Body of pancreas (tissue), 4 donors: ENCODE results near the gene STIM1. TPM values are rescaled to one million over a fixed set of nuclear protein-coding genes. Genes with fewer than 3 reads are reported as not detected.

Source experiments
- ATAC-seq: fragments of 150-250 bp; one replicate; pipeline ENCODE4 v1.9.1; 2016
- DNase-seq, 4 donors: peaks; one replicate each; pipeline ENCODE4 v3.0.0-alpha.2; 2019
- H3K27ac ChIP-seq, 4 donors: fragments of 200-600 bp; sonication (generic); 1 replicate in 3 of 4; 2 replicates in 1 of 4; pipeline versions ENCODE4 v1.5.1 to v1.6.1; 2016 to 2019; ENCODE audit warnings: mild to moderate bottlenecking in 1 of 4, mixed read lengths in 1 of 4, moderate library complexity in 1 of 4
- H3K27me3 ChIP-seq, 2 donors: fragments of 200-600 bp; sonication (generic); one replicate each; pipeline ENCODE4 v1.6.0; 2016; ENCODE audit warnings: mild to moderate bottlenecking in 1 of 2
- H3K36me3 ChIP-seq, 2 donors: fragments of 200-600 bp; sonication (generic); replicated peaks in 1 of 2; 2 replicates each; pipeline ENCODE4 v1.5.1; 2016; ENCODE audit warnings: low read depth in 2 of 2; ENCODE audit not compliant: insufficient read depth in 1 of 2
- H3K4me1 ChIP-seq: fragments of 200-600 bp; sonication (generic); one replicate; pipeline ENCODE4 v1.6.0; 2016
- H3K4me3 ChIP-seq, 2 donors: fragments of 200-600 bp; sonication (generic); 1 replicate in 1 of 2; 2 replicates in 1 of 2; pipeline ENCODE4 v1.5.1; 2016 to 2019
- H3K9me3 ChIP-seq, 3 donors: fragments of 200-600 bp; sonication (generic); 1 replicate in 2 of 3; 2 replicates in 1 of 3; pipeline ENCODE4 v1.5.1; 2016
- POLR2A ChIP-seq, 3 donors: fragments of 450-650 bp; IDR thresholded peaks; one replicate each; pipeline ENCODE4 v1.6.1; 2016; ENCODE audit warnings: antibody characterized with exemption in 3 of 3, mild to moderate bottlenecking in 2 of 3
- WGBS, 2 donors: methylation state at CpG; one replicate each; pipeline ENCODE4 v1.1.5; 2017; 5-methylcytosine and 5-hydroxymethylcytosine counted together
- intact Hi-C: fragments of 100-400 bp; cut with DNase I; formaldehyde crosslinking; loops from one replicate; pipeline ENCODE4 v1.15.1; 2023
- total RNA-seq, 2 donors: library from RNA; depleted of rRNA; stranded (reverse); fragments of >200 nt; gene quantifications; one replicate each; pipeline ENCODE4 v1.1.0, GENCODE V29; 2016
- TF ChIP-seq, protein P1 (sequence below), 7 experiments: fragments of 450-650 bp in 4 of 7; fragments of 200-600 bp in 3 of 7; sonication (generic) in 3 of 7; IDR thresholded peaks; one replicate each; pipeline ENCODE4 v1.5.1; 2016 to 2019; ENCODE audit warnings: antibody characterized with exemption in 7 of 7

Gene STIM1
- total RNA-seq, 2 donors from 2014 or later: 20.4 to 24.6 TPM

DNA sequence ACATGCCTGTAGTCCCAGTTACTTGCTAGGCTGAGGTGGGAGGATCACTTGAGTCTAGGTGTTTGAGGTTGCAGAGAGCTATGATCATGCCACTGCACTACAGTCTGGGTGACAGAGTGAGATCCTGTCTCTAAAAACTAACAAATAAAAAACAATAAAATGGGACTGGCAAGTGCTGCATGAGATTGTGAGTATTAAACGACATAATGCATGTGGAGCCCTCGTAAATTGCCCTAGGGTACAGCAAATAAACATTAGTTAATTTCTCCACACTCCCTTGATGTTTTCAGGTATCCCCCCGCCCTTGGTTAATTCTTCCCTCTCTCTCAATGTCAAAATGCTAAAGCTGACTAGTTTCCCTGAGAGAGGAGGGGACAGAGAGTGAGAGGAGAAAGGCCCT lies 9.8 kb upstream of the STIM1 start:
- Histone ChIP-seq H3K36me3 (no peaks in the 10 kb centered on the region), H3K27ac (no peak overlapping the region), H3K9me3 (no peaks in the 10 kb centered on the region), H3K4me3 (no peak overlapping the region), H3K4me1 (peaks cover 6% of the 10 kb centered on the region), H3K27me3 (no peaks in the 10 kb centered on the region)
- WGBS, 2 donors: 68 to 72% methylated on average over 3 of the region's 3 CpGs
- DNase-seq (no peak), ATAC-seq (no peak)
- TF ChIP-seq, protein P1, sequence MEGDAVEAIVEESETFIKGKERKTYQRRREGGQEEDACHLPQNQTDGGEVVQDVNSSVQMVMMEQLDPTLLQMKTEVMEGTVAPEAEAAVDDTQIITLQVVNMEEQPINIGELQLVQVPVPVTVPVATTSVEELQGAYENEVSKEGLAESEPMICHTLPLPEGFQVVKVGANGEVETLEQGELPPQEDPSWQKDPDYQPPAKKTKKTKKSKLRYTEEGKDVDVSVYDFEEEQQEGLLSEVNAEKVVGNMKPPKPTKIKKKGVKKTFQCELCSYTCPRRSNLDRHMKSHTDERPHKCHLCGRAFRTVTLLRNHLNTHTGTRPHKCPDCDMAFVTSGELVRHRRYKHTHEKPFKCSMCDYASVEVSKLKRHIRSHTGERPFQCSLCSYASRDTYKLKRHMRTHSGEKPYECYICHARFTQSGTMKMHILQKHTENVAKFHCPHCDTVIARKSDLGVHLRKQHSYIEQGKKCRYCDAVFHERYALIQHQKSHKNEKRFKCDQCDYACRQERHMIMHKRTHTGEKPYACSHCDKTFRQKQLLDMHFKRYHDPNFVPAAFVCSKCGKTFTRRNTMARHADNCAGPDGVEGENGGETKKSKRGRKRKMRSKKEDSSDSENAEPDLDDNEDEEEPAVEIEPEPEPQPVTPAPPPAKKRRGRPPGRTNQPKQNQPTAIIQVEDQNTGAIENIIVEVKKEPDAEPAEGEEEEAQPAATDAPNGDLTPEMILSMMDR (IDR thresholded peaks at IDR 0.05): no peak
- TF ChIP-seq POLR2A (IDR thresholded peaks at IDR 0.05): no peak
- intact Hi-C loops: loop anchor here (5.0 kb wide), 1 partner anchor 227 kb away; no protein-coding TSS in a partner anchor

DNA sequence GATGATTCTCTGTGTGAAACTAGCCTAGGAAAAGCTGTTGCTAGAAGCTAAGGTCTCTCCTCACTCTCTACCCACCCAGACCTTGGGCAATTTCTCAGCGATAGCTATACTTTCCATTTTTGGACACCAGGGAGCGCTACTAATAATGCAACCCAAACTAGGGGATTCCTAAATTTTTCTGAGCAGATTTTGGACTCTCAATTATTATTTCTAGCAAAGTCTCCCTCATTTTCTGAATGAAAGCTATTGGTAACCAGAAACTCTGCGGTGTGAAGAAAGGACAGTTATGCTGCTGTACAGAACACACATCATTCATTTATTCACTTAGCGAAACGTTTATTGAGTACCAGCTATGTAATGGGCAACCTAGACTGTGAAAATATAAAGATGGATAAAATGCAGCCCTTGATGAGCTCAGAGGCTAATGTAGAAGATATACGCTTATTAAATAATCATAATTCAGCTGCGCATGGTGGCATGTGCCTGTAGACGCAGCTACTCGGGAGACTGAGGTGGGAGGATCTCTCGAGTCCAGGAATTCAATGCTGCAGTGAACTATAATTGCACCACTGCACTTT lies 6.1 kb upstream of the STIM1 start:
- intact Hi-C loops: loop anchor here (5.0 kb wide), 1 partner anchor 223 kb away; no protein-coding TSS in a partner anchor
- TF ChIP-seq, protein P1 (IDR thresholded peaks at IDR 0.05): peak; percentile 31 to 76 (median 71)
- TF ChIP-seq POLR2A (IDR thresholded peaks at IDR 0.05): no peak
- H3K4me1 ChIP-seq: peaks cover 4% of the 10 kb centered on the region
- DNase-seq: peak; percentile 32 to 48 (median 39)
- no peaks in the 10 kb centered on the region for H3K27me3 ChIP-seq
- H3K36me3 ChIP-seq: no peaks in the 10 kb centered on the region
- no peaks in the 10 kb centered on the region for H3K9me3 ChIP-seq
- 54% methylated on average over 10 of the region's 10 CpGs for WGBS, 2 donors
- H3K4me3 ChIP-seq: no peak overlapping the region
- peak; percentile 79 for ATAC-seq
- H3K27ac ChIP-seq: no peak overlapping the region

DNA sequence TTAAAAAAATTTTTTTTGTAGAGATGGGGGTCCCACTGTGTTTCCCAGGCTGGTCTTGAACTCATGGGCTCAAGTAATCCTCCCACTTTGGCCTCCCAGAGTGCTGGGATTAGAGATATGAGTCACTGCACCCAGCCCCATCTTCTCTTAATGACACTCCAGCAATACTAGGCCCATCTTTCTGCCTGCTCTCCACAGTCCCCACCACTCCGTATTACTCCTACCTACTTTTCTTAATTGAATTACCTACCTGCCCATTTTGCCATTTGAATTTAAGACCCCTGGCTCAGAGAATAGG lies 2.0 kb upstream of the STIM1 start:
- 100% methylated on average over 1 of the region's 1 CpG for WGBS, 2 donors
- no peak for TF ChIP-seq POLR2A (IDR thresholded peaks at IDR 0.05)
- TF ChIP-seq, protein P1 (IDR thresholded peaks at IDR 0.05): no peak
- DNase-seq: no peak
- H3K27me3 ChIP-seq: no peaks in the 10 kb centered on the region
- H3K36me3 ChIP-seq: no peaks in the 10 kb centered on the region
- no peak overlapping the region for H3K27ac ChIP-seq
- peaks cover 33% of the 10 kb centered on the region for H3K4me1 ChIP-seq
- H3K4me3 ChIP-seq: no peak overlapping the region
- H3K9me3 ChIP-seq: no peaks in the 10 kb centered on the region
- ATAC-seq: no peak
- intact Hi-C loops: no loop called here

GRCh38 chr11:3853899-3854659 lies 1.4 kb upstream of the STIM1 start:
- H3K9me3 ChIP-seq: no peaks in the 10 kb centered on the region
- peak; percentile 28 to 54 (median 38) for DNase-seq
- H3K27me3 ChIP-seq: no peaks in the 10 kb centered on the region
- H3K4me1 ChIP-seq: peaks cover 39% of the 10 kb centered on the region
- H3K36me3 ChIP-seq: no peaks in the 10 kb centered on the region
- no peak for ATAC-seq
- peak overlapping the region in 3 of 4 donors; percentile 99 for H3K27ac ChIP-seq
- H3K4me3 ChIP-seq: no peak overlapping the region
- WGBS, 2 donors: 53 to 62% methylated on average over 11 of the region's 11 CpGs
- intact Hi-C loops: no loop called here
- no peak for TF ChIP-seq POLR2A (IDR thresholded peaks at IDR 0.05)
- TF ChIP-seq, protein P1 (IDR thresholded peaks at IDR 0.05): no peak

GRCh38 chr11:3854660-3854976 lies 846 bp upstream of the STIM1 start:
- no peaks in the 10 kb centered on the region for H3K9me3 ChIP-seq
- H3K27ac ChIP-seq: peak overlapping the region; percentile 92 to 99 (median 99)
- TF ChIP-seq, protein P1 (IDR thresholded peaks at IDR 0.05): no peak
- no peak for TF ChIP-seq POLR2A (IDR thresholded peaks at IDR 0.05)
- H3K4me1 ChIP-seq: peaks cover 44% of the 10 kb centered on the region
- peak; percentile 0 for ATAC-seq
- H3K4me3 ChIP-seq: no peak overlapping the region
- 21 to 30% methylated on average over 5 to 7 of the region's 7 CpGs for WGBS, 2 donors
- intact Hi-C loops: no loop called here
- H3K36me3 ChIP-seq: no peaks in the 10 kb centered on the region
- no peak for DNase-seq
- no peaks in the 10 kb centered on the region for H3K27me3 ChIP-seq
